Measurements from ENCODE around the gene SDK2. TPM values are rescaled to one million over a fixed set of nuclear protein-coding genes. Genes with fewer than 3 reads are reported as not detected.

The SDK2 gene
- total and polyA plus RNA-seq, 9 of the 15 experiments (the other 6 are each of a cell fraction or from before 2014, with no cell fraction given) = 0.04 TPM; not detected in 8

GRCh38 chr17:73309727-73310596 lies 334.3 kb downstream of the SDK2 start (continued):
- peak; percentile 68 for TF ChIP-seq L3MBTL2 (IDR thresholded peaks at IDR 0.05)
- 0 out of 2 replicates have a peak, but pooled peaks have one; percentile 42 for TF ChIP-seq ZNF644 (tag; IDR thresholded peaks at IDR 0.05; ENCODE audit: low read depth)
- TF ChIP-seq ZBTB2 (IDR thresholded peaks at IDR 0.05) = peak; percentile 28; the same call in 1 of the 2 replicates
- no peak for TF ChIP-seq PPARD (CRISPR knock-in tag; IDR thresholded peaks at IDR 0.05)
- 0 out of 2 replicates have a peak, but pooled peaks have one; percentile 41 for TF ChIP-seq PHF21A (IDR thresholded peaks at IDR 0.05; ENCODE audit: borderline replicate concordance, low read depth)
- peak; percentile 58; the same call in 1 of the 2 replicates for TF ChIP-seq NFIC (IDR thresholded peaks at IDR 0.05)
- no peak for TF ChIP-seq ZNF280B (CRISPR knock-in tag; IDR thresholded peaks at IDR 0.05)
- TF ChIP-seq ZBTB17 (CRISPR knock-in tag; IDR thresholded peaks at IDR 0.05) = 0 out of 2 replicates have a peak, but pooled peaks have one; percentile 23
- no peak for TF ChIP-seq SMC3 (conservative IDR thresholded peaks at IDR 0.05; ENCODE audit: insufficient read depth, low read depth, low read length)
- peak; percentile 64 for TF ChIP-seq DACH1 (IDR thresholded peaks at IDR 0.05; ENCODE audit: partially characterized antibody)
- TF ChIP-seq MAX (CRISPR knock-in tag; IDR thresholded peaks at IDR 0.05) = 0 out of 2 replicates have a peak, but pooled peaks have one; percentile 20

All from K562 (cell line).